ENCODE data around the gene PIKFYVE. TPM values are rescaled to one million over a fixed set of nuclear protein-coding genes. Genes with fewer than 3 reads are reported as not detected.

Gene PIKFYVE
- total RNA-seq, 1 donor from 2014 or later = 33.8 TPM

DNA sequence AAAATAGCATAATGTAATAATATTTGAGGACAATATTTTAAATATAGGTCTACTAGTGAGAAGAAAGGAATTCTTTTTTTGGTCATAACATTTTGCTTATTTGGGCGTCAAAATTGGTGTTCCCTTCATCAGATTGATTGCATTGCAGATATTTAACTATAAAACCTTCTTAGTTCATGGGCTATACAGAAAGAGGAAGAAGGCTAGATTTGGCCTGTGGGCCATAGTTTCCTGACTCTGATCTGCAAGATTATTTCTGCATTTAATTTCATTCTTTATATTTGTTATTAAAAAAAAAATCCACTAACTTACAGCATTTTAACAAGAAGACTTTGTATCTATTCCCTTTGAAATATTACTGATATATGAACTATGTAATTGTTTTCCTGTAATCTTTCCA, 31.9 kb downstream of the PIKFYVE start:
- Mint-ChIP-seq H3K36me3 (peaks cover 23% of the 10 kb centered on the region), H3K27me3 (no peaks in the 10 kb centered on the region), H3K4me3 (no peak overlapping the region), H3K9me3 (no peaks in the 10 kb centered on the region), H3K27ac (no peak overlapping the region), H3K4me1 (ENCODE audit: unreplicated experiment) (no peaks in the 10 kb centered on the region)
- TF ChIP-seq, protein P1, sequence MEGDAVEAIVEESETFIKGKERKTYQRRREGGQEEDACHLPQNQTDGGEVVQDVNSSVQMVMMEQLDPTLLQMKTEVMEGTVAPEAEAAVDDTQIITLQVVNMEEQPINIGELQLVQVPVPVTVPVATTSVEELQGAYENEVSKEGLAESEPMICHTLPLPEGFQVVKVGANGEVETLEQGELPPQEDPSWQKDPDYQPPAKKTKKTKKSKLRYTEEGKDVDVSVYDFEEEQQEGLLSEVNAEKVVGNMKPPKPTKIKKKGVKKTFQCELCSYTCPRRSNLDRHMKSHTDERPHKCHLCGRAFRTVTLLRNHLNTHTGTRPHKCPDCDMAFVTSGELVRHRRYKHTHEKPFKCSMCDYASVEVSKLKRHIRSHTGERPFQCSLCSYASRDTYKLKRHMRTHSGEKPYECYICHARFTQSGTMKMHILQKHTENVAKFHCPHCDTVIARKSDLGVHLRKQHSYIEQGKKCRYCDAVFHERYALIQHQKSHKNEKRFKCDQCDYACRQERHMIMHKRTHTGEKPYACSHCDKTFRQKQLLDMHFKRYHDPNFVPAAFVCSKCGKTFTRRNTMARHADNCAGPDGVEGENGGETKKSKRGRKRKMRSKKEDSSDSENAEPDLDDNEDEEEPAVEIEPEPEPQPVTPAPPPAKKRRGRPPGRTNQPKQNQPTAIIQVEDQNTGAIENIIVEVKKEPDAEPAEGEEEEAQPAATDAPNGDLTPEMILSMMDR (conservative IDR thresholded peaks at IDR 0.05) = no peak
- DNase-seq (ENCODE audit: extremely low spot score, unreplicated experiment) = no peak

DNA sequence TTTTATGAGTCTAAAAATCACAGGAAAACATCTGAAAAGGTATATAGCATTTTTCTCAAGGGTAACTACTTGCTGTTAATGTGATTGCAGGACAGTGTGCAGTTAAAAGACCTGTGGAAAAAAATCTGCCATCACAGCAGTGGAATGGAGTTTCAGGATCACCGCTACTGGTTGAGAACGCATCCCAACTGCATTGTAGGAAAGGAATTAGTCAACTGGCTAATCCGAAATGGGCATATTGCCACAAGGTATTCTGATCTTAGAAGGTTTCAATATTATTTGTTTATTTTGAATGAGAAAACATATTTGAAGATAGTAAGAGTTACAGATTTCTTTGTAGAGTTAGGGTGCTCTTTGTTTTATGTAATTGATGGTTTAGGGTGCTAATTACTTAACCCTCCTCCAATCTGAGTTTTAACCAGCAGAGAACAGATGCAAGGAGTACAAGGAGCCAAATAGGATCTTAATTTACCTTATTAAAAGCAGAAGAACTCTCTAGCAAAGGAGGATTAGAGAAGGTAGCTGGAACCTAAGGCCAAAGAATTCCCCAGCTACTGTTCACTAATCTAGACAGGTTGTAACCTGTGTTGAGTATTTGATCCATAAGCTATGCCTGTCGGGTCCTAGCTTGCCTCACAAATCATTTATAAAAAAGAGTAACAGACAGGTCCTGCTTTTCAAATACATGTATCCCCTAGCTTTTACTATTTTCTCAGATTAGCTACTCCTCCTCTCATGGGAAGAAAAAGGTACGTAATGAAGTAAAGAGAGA, 35.0 kb downstream of the PIKFYVE start:
- Mint-ChIP-seq H3K36me3 (peaks cover 23% of the 10 kb centered on the region), H3K27me3 (no peaks in the 10 kb centered on the region), H3K4me1 (ENCODE audit: unreplicated experiment) (no peaks in the 10 kb centered on the region), H3K9me3 (no peaks in the 10 kb centered on the region), H3K4me3 (no peak overlapping the region), H3K27ac (no peak overlapping the region)
- TF ChIP-seq, protein P1 (conservative IDR thresholded peaks at IDR 0.05) = no peak
- DNase-seq (ENCODE audit: extremely low spot score, unreplicated experiment) = no peak

DNA sequence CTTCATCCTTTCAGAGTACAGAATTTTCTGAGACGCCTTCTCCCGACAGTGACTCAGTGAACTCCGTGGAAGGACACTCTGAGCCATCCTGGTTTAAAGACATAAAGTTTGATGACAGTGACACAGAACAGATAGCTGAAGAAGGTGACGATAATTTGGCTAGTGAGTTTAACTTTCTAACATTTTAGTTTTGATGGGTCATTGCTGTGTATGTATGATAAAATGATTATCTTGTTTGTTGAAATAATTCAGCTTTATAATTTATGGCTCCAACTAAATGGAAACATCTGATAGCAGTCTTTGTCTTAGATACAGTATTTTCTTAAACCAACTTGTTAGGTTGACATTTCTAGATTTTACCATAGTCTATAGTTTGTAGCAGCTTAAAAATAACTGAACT, 38.1 kb downstream of the PIKFYVE start:
- no peak overlapping the region for H3K4me3 Mint-ChIP-seq
- no peaks in the 10 kb centered on the region for H3K9me3 Mint-ChIP-seq
- DNase-seq (ENCODE audit: extremely low spot score, unreplicated experiment) = no peak
- peaks cover 26% of the 10 kb centered on the region for H3K36me3 Mint-ChIP-seq
- no peaks in the 10 kb centered on the region for H3K4me1 Mint-ChIP-seq (ENCODE audit: unreplicated experiment)
- no peaks in the 10 kb centered on the region for H3K27me3 Mint-ChIP-seq
- H3K27ac Mint-ChIP-seq = no peak overlapping the region
- TF ChIP-seq, protein P1 (conservative IDR thresholded peaks at IDR 0.05) = no peak

DNA sequence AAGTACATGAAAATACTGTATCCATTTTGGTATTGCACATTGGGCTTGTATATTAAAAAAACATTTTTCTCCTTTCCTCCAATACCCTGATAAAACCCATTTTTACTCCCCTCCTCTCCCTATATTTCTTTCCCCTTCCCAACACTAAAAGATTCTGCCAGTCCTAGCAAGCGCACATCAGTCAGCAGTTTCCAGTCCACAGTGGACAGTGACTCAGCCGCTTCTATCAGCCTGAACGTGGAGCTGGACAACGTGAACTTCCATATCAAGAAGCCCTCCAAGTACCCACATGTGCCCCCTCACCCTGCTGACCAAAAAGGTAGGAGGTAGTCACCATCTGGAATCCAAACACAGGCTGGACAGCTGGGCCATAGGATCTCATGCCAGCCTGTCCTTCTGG, 38.6 kb downstream of the PIKFYVE start:
- H3K9me3 Mint-ChIP-seq = no peaks in the 10 kb centered on the region
- DNase-seq (ENCODE audit: extremely low spot score, unreplicated experiment) = no peak
- H3K27me3 Mint-ChIP-seq = no peaks in the 10 kb centered on the region
- TF ChIP-seq, protein P1 (conservative IDR thresholded peaks at IDR 0.05) = no peak
- H3K4me3 Mint-ChIP-seq = no peak overlapping the region
- no peak overlapping the region for H3K27ac Mint-ChIP-seq
- peaks cover 26% of the 10 kb centered on the region for H3K36me3 Mint-ChIP-seq
- H3K4me1 Mint-ChIP-seq (ENCODE audit: unreplicated experiment) = no peaks in the 10 kb centered on the region

DNA sequence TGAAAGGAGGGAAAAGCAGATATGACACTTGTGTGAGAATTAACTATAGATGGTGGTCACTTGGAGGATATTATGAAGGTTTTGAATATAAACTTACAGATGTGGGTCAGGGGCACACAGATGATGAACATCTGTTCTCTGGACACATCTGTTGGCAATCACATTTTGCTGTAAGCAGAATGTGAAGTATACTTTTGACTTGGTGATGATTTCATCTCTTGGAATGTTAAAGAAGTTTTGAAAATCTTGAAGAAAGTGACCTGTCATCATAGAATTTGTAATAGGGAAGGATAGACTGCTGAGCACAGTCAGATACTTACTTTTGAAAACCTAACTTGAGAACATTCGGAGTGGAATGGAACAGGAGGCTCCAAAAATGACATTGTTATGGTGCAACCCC, 40.2 kb downstream of the PIKFYVE start:
- Mint-ChIP-seq H3K36me3 (peaks cover 26% of the 10 kb centered on the region), H3K4me1 (ENCODE audit: unreplicated experiment) (no peaks in the 10 kb centered on the region), H3K9me3 (no peaks in the 10 kb centered on the region), H3K27ac (no peak overlapping the region), H3K4me3 (no peak overlapping the region), H3K27me3 (no peaks in the 10 kb centered on the region)
- DNase-seq (ENCODE audit: extremely low spot score, unreplicated experiment) = no peak
- TF ChIP-seq, protein P1 (conservative IDR thresholded peaks at IDR 0.05) = no peak
